ENCODE measurements around the gene ORMDL3. TPM values are rescaled to one million over a fixed set of nuclear protein-coding genes. Genes with fewer than 3 reads are reported as not detected.

ORMDL3 gene
- total RNA-seq, 1 donor from 2014 or later = 26.6 TPM

DNA sequence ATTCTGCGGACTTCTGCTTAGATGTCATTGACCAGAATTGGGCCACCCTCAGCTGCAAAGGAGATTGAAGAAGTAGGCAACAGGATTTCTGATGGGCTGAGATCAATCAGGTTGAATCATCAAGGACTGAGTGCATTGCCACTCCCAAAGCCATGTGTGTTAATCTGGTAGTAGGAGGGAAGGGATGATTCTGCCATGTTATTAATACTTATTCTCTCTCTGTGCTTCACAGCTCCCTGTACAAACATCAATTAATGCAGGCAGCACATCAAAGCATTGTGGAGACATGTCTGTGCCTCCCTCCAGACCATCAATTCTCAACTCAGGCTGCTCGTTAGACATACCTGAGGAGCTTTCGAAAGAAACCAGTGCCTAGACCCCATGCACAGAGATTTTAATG is 11.7 kb upstream of the ORMDL3 start:
- no peak for DNase-seq (ENCODE audit: low read depth)
- Histone ChIP-seq H3K4me3 (ENCODE audit: low read depth, low read length) (no peak overlapping the region), H3K27me3 (ENCODE audit: control insufficient read depth, insufficient read depth, low read length) (no peaks in the 10 kb centered on the region), H3K36me3 (ENCODE audit: control insufficient read depth, insufficient read depth, low read length) (no peaks in the 10 kb centered on the region)
- TF ChIP-seq, protein P1, sequence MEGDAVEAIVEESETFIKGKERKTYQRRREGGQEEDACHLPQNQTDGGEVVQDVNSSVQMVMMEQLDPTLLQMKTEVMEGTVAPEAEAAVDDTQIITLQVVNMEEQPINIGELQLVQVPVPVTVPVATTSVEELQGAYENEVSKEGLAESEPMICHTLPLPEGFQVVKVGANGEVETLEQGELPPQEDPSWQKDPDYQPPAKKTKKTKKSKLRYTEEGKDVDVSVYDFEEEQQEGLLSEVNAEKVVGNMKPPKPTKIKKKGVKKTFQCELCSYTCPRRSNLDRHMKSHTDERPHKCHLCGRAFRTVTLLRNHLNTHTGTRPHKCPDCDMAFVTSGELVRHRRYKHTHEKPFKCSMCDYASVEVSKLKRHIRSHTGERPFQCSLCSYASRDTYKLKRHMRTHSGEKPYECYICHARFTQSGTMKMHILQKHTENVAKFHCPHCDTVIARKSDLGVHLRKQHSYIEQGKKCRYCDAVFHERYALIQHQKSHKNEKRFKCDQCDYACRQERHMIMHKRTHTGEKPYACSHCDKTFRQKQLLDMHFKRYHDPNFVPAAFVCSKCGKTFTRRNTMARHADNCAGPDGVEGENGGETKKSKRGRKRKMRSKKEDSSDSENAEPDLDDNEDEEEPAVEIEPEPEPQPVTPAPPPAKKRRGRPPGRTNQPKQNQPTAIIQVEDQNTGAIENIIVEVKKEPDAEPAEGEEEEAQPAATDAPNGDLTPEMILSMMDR (IDR thresholded peaks at IDR 0.05; ENCODE audit: insufficient read depth, low read length, severe bottlenecking) = no peak
- peak; percentile 80 for FAIRE-seq

DNA sequence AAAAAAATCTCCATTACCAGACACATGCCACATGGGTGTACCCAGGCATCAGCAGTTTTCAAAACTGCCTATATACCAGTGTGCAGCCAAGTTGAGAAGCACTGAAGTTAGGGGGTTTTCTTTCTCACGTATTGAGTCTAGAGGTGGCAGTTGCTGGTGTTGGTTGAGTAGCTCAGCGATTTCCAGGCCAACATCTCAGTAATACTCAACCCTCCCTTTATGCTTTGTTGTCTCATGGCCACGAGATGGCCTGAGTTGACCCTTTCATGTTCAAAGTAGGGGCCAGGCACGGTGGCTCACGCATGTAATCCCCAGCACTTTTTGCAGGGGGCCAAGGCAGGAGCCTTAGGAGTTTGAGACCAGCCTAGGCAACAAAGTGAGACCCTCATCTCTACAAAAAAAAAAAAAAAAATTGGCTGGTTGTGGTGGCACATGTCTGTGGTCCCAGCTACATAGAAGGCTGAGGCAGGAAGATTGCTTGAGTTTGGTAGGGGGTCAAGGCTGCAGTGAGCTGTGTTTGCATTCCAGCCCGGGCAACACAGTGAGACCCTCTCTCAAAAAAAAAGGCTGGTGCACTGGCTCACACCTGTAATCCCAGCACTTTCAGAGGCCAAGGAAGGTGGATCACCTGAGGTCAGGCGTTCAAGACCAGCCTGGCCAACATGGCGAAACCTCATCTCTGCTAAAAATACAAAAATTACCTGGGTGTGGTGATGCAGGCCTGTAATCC is 10.9 kb upstream of the ORMDL3 start:
- TF ChIP-seq, protein P1 (IDR thresholded peaks at IDR 0.05; ENCODE audit: insufficient read depth, low read length, severe bottlenecking) = no peak
- no peak overlapping the region for H3K4me3 ChIP-seq (ENCODE audit: low read depth, low read length)
- FAIRE-seq = no peak
- no peaks in the 10 kb centered on the region for H3K27me3 ChIP-seq (ENCODE audit: control insufficient read depth, insufficient read depth, low read length)
- no peaks in the 10 kb centered on the region for H3K36me3 ChIP-seq (ENCODE audit: control insufficient read depth, insufficient read depth, low read length)
- no peak for DNase-seq (ENCODE audit: low read depth)

DNA sequence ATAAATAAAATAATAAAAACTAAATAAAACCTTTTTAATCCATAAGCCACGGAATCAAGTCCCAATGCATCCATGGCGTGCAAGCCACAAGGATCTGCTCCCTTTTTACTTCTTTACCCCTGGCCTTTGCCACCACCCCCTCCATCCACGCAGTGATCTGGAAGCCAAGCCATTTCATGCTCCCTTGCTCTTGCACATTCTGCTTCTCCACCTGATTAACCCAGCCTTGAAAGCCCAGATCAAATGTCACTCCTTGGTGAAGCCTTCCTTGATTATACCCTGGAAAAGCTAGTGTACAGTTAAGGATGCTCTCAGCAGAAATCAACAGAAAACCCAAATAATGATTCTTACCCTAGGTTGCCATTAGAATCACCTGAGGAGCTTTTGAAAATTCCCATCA is 10.0 kb upstream of the ORMDL3 start:
- no peak for DNase-seq (ENCODE audit: low read depth)
- H3K27me3 ChIP-seq (ENCODE audit: control insufficient read depth, insufficient read depth, low read length) = no peaks in the 10 kb centered on the region
- TF ChIP-seq, protein P1 (IDR thresholded peaks at IDR 0.05; ENCODE audit: insufficient read depth, low read length, severe bottlenecking) = no peak
- H3K4me3 ChIP-seq (ENCODE audit: low read depth, low read length) = no peak overlapping the region
- no peaks in the 10 kb centered on the region for H3K36me3 ChIP-seq (ENCODE audit: control insufficient read depth, insufficient read depth, low read length)
- FAIRE-seq = no peak

DNA sequence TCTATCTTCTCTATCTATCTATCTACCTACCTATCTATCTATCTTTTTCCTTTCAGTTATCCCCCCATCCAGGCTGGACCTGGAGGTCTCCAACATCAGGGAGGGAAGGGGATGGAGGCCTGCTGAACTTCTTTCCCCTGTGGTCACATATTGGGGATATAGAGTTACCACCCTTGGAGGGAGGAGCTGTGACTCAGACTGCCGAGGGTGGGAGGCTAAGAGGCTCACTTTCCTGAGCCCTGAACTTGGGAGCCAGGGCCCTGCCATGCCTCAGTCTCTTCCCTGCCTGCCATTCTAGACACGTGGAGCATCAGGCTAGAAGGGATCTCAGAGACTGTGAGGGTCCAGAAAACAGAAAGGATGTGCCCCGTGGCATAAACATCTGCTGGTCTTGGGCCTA is 8.5 kb upstream of the ORMDL3 start:
- TF ChIP-seq, protein P1 (IDR thresholded peaks at IDR 0.05; ENCODE audit: insufficient read depth, low read length, severe bottlenecking) = no peak
- H3K27me3 ChIP-seq (ENCODE audit: control insufficient read depth, insufficient read depth, low read length) = no peaks in the 10 kb centered on the region
- H3K36me3 ChIP-seq (ENCODE audit: control insufficient read depth, insufficient read depth, low read length) = no peaks in the 10 kb centered on the region
- no peak for FAIRE-seq
- H3K4me3 ChIP-seq (ENCODE audit: low read depth, low read length) = no peak overlapping the region
- DNase-seq (ENCODE audit: low read depth) = peak; percentile 47

DNA sequence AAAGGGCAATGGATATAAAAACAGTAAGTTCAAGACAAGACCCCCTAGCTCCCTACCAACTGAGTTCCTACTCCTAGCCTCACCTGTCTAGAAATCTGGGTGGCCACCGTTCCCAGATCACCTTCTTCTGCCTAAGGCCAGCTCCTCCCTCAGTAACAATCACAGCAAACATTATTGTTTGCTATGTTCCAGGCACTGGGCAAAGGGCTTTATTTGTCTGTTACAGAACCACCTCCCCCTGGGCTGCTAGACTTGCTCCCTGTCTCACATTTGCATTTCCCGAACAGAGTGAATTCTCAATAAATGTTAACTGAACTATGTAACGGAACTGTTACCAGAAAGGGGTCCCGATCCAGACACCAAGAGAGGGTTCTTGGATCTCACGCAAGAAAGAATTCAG is 6.9 kb upstream of the ORMDL3 start:
- FAIRE-seq (no peak), DNase-seq (ENCODE audit: low read depth) (no peak)
- TF ChIP-seq, protein P1 (IDR thresholded peaks at IDR 0.05; ENCODE audit: insufficient read depth, low read length, severe bottlenecking) = no peak
- Histone ChIP-seq H3K4me3 (ENCODE audit: low read depth, low read length) (no peak overlapping the region), H3K27me3 (ENCODE audit: control insufficient read depth, insufficient read depth, low read length) (no peaks in the 10 kb centered on the region), H3K36me3 (ENCODE audit: control insufficient read depth, insufficient read depth, low read length) (no peaks in the 10 kb centered on the region)

DNA sequence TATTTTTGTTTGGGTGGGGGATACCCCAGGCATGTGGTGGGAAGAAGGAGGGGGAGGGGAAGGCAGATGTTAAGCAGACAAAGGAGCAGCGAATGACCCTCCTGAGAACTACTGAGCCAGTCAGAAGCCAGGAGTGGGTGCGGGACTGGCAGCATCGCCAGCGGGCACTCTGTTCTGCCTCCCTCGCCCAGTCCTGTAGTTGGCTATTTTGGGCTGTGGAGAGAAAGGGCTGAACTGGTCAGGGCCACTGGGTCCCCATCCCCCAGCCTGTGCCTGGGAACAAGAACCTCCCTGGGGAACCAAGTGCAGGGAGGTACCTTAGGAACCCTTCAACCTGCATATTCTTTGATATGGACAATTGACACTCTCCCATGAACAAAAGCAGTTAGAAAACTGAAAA is 6.5 kb upstream of the ORMDL3 start:
- FAIRE-seq (no peak), DNase-seq (ENCODE audit: low read depth) (no peak)
- Histone ChIP-seq H3K27me3 (ENCODE audit: control insufficient read depth, insufficient read depth, low read length) (no peaks in the 10 kb centered on the region), H3K36me3 (ENCODE audit: control insufficient read depth, insufficient read depth, low read length) (no peaks in the 10 kb centered on the region), H3K4me3 (ENCODE audit: low read depth, low read length) (no peak overlapping the region)
- TF ChIP-seq, protein P1 (IDR thresholded peaks at IDR 0.05; ENCODE audit: insufficient read depth, low read length, severe bottlenecking) = no peak
